ENCODE data around the gene E2F8. TPM values are rescaled to one million over a fixed set of nuclear protein-coding genes. Genes with fewer than 3 reads are reported as not detected.
"Not testable (repeated sequence)": the region's sequence is repeated elsewhere in the genome, so short reads cannot be mapped to it uniquely, and the experiment has no call there.

Gene E2F8
- total and polyA plus RNA-seq, 9 of the 15 experiments (the other 6 are each of a cell fraction or from before 2014, with no cell fraction given), result 6.9 to 23.6 (median 12.1) TPM

- WGBS (ENCODE audit: insufficient coverage, low coverage, missing lambda C conversion rate), result 0% methylated on average over 3 of the region's 3 CpGs
- H3K79me2 ChIP-seq (ENCODE audit: control insufficient read depth, insufficient read depth, low read length); H3K9ac ChIP-seq (ENCODE audit: insufficient read depth in 1 of 2, low read depth in 2 of 2, low read length in 2 of 2); POLR2A ChIA-PET; H2AFZ ChIP-seq (ENCODE audit: low read depth, low read length); H3K27me3 ChIP-seq (ENCODE audit: control insufficient read depth in 2 of 2, insufficient read depth in 2 of 2, low read length in 2 of 2); H4K20me1 ChIP-seq (replicated peaks; ENCODE audit: control insufficient read depth, insufficient read depth, low read length); CTCF ChIA-PET (ENCODE audit: low intra/inter-chr PET ratio); H3K4me3 ChIP-seq; ATAC-seq; H3K27ac ChIP-seq (ENCODE audit: extremely low read depth, low read depth, low read length); intact Hi-C loops (cut with micrococcal nuclease); FAIRE-seq; BruUV-seq (replicated peaks); H3K9me3 ChIP-seq (replicated peaks; ENCODE audit: control insufficient read depth, insufficient read depth, low read depth, low read length); in situ Hi-C loops (cut with MboI); H3K9me1 ChIP-seq (ENCODE audit: control insufficient read depth, insufficient read depth, low read length); H3K4me1 ChIP-seq (replicated peaks in 1 of 2; ENCODE audit: control insufficient read depth in 2 of 2, insufficient read depth in 2 of 2, low read length in 2 of 2); H3K4me2 ChIP-seq (ENCODE audit: insufficient read depth, low read length); H3K36me3 ChIP-seq (ENCODE audit: control insufficient read depth, insufficient read depth, low read length); DNase-seq (ENCODE audit: extremely low read depth in 1 of 4, low spot score in 3 of 4): not testable (repeated sequence)
- TF ChIP-seq ZNF431 (CRISPR knock-in tag; IDR thresholded peaks at IDR 0.05), result peak; percentile 93
Observed at GRCh38 chr11:19254441-19254840, 13.7 kb upstream of the E2F8 start.

- Histone ChIP-seq H3K79me2 (ENCODE audit: control insufficient read depth, insufficient read depth, low read length) (no peaks in the 10 kb centered on the region), H3K9me3 (replicated peaks; ENCODE audit: control insufficient read depth, insufficient read depth, low read depth, low read length) (no peaks in the 10 kb centered on the region), H2AFZ (ENCODE audit: low read depth, low read length) (no peak overlapping the region), H4K20me1 (replicated peaks; ENCODE audit: control insufficient read depth, insufficient read depth, low read length) (no peaks in the 10 kb centered on the region; the same call in 1 of the 2 replicates), H3K9ac (ENCODE audit: insufficient read depth in 1 of 2, low read depth in 2 of 2, low read length in 2 of 2) (no peak overlapping the region), H3K4me1 (replicated peaks in 1 of 2; ENCODE audit: control insufficient read depth in 2 of 2, insufficient read depth in 2 of 2, low read length in 2 of 2) (no peaks in the 10 kb centered on the region), H3K27ac (ENCODE audit: extremely low read depth, low read depth, low read length) (no peak overlapping the region), H3K9me1 (ENCODE audit: control insufficient read depth, insufficient read depth, low read length) (no peaks in the 10 kb centered on the region), H3K27me3 (ENCODE audit: control insufficient read depth in 2 of 2, insufficient read depth in 2 of 2, low read length in 2 of 2) (peaks cover 0 to 6% of the 10 kb centered on the region in 2 experiments; a peak in 1 of 5 replicates), H3K4me2 (ENCODE audit: insufficient read depth, low read length) (no peak overlapping the region), H3K4me3 (no peak overlapping the region), H3K36me3 (ENCODE audit: control insufficient read depth, insufficient read depth, low read length) (no peaks in the 10 kb centered on the region)
- no peak for TF ChIP-seq SRF (CRISPR knock-in tag; IDR thresholded peaks at IDR 0.05)
- TF ChIP-seq CEBPG (CRISPR knock-in tag; IDR thresholded peaks at IDR 0.05), result no peak
- peak in 1 of 2 experiments; percentile 42; a peak in 1 of 4 replicates for TF ChIP-seq CEBPG (tag; conservative IDR thresholded peaks at IDR 0.05 in 1 of 2, IDR thresholded peaks at IDR 0.05 in 1 of 2)
- no peak for TF ChIP-seq ZBTB2 (IDR thresholded peaks at IDR 0.05)
- TF ChIP-seq SPI1 (IDR thresholded peaks at IDR 0.05; ENCODE audit: borderline replicate concordance, low read depth, low read length), result peak; percentile 43; the same call in 1 of the 2 replicates
- no peak for ATAC-seq
- no TSS peak for BruUV-seq (replicated peaks)
- ChIA-PET CTCF (ENCODE audit: low intra/inter-chr PET ratio) (no interaction called here), POLR2A (no interaction called here)
- WGBS (ENCODE audit: insufficient coverage, low coverage, missing lambda C conversion rate), result 4% methylated on average over 3 of the region's 3 CpGs
- no peak for DNase-seq (ENCODE audit: extremely low read depth in 1 of 4, low spot score in 3 of 4)
- in situ Hi-C loops (cut with MboI), result no loop called here
- intact Hi-C loops (cut with micrococcal nuclease), result no loop called here
- no peak for FAIRE-seq
Observed at GRCh38 chr11:19253817-19254216, 13.1 kb upstream of the E2F8 start.

Data from K562 (cell line).